Tibial nerve (tissue), 4 donors: ENCODE measurements around the gene SLC16A10. TPM values are rescaled to one million over a fixed set of nuclear protein-coding genes. Genes with fewer than 3 reads are reported as not detected.

Experiments used
- DNase-seq, 2 donors: peaks; one replicate each; pipeline ENCODE4 v3.0.0-alpha.2; 2019; ENCODE audit warnings: low spot score in 2 of 2
- H3K27ac ChIP-seq, 4 donors: fragments of 200-600 bp; sonication (generic) in 3 of 4; one replicate each; pipeline ENCODE4 v1.5.1; 2017 to 2019; ENCODE audit warnings: mild to moderate bottlenecking in 1 of 4
- H3K27me3 ChIP-seq, 2 donors: fragments of 200-600 bp; sonication (generic) in 1 of 2; one replicate each; pipeline versions ENCODE4 v1.5.1 to v1.6.0; 2017 to 2019
- H3K36me3 ChIP-seq, 3 donors: fragments of 200-600 bp; sonication (generic); one replicate each; pipeline ENCODE4 v1.5.1; 2018 to 2019
- H3K4me1 ChIP-seq, 4 donors: fragments of 200-600 bp; sonication (generic) in 3 of 4; one replicate each; pipeline ENCODE4 v1.5.1; 2017 to 2019
- H3K4me3 ChIP-seq, 4 donors: fragments of 200-600 bp; sonication (generic) in 3 of 4; one replicate each; pipeline ENCODE4 v1.5.1; 2017 to 2019; ENCODE audit warnings: mild to moderate bottlenecking in 1 of 4, moderate library complexity in 1 of 4
- H3K9me3 ChIP-seq, 4 donors: fragments of 200-600 bp; sonication (generic) in 3 of 4; one replicate each; pipeline ENCODE4 v1.5.1; 2017 to 2019
- CTCF ChIP-seq, 5 experiments: fragments of 200-600 bp in 3 of 5; fragments of 450-650 bp in 2 of 5; sonication (generic) in 3 of 5; IDR thresholded peaks; one replicate each; pipeline ENCODE4 v1.5.1; 2016 to 2019; ENCODE audit warnings: antibody characterized with exemption in 5 of 5, mild to moderate bottlenecking in 3 of 5, moderate library complexity in 2 of 5
- EP300 ChIP-seq, 2 donors: sonication (generic); formaldehyde crosslinking; IDR thresholded peaks; one replicate each; pipeline ENCODE4 v1.6.1; 2017; ENCODE audit warnings: antibody characterized with exemption in 2 of 2, mild to moderate bottlenecking in 1 of 2
- POLR2A ChIP-seq, 2 donors: fragments of 450-650 bp; IDR thresholded peaks; one replicate each; pipeline ENCODE4 v1.6.1; 2017; ENCODE audit warnings: antibody characterized with exemption in 2 of 2, mild to moderate bottlenecking in 2 of 2, moderate library complexity in 2 of 2
- WGBS, 2 donors: methylation state at CpG; one replicate each; pipeline ENCODE4 v1.1.5; 2018; 5-methylcytosine and 5-hydroxymethylcytosine counted together
- total RNA-seq, 4 donors: library from RNA; depleted of rRNA; stranded (reverse); fragments of >200 nt; gene quantifications; one replicate each; pipeline ENCODE4 v1.1.0, GENCODE V29; 2016

The SLC16A10 gene
- total RNA-seq, 4 donors from 2014 or later, result 0.20 to 32.7 (median 1.3) TPM

DNA sequence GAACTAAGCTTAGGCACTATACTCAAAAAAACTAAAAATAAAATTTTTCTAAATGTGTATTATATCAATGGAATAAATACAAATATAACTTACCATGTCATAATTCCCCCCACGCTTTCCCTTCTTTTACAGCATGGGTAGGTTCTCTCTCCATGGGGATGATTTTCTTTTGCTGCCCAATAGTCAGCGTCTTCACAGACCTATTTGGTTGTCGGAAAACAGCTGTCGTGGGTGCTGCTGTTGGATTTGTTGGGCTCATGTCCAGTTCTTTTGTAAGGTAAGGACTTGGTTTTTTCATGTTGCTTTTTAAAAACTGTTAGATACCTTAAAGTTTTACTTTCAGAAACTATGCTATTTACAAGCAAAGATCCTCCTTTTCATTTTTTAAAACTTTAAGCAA is 85.3 kb downstream of the SLC16A10 start:
- TF ChIP-seq EP300 (IDR thresholded peaks at IDR 0.05) (no peak), POLR2A (IDR thresholded peaks at IDR 0.05) (no peak), CTCF (IDR thresholded peaks at IDR 0.05) (no peak)
- no peaks in the 10 kb centered on the region for H3K27me3 ChIP-seq
- no peaks in the 10 kb centered on the region for H3K9me3 ChIP-seq
- H3K4me1 ChIP-seq, result no peaks in the 10 kb centered on the region
- H3K4me3 ChIP-seq, result no peak overlapping the region
- no peak overlapping the region for H3K27ac ChIP-seq
- no peak for DNase-seq
- no peaks in the 10 kb centered on the region for H3K36me3 ChIP-seq
- WGBS, 2 donors, result 77 to 80% methylated on average over 4 of the region's 4 CpGs

GRCh38 chr6:111173341-111173740 is 86.0 kb downstream of the SLC16A10 start:
- no peak for DNase-seq
- WGBS, 2 donors, result 69 to 72% methylated on average over 2 of the region's 2 CpGs
- no peaks in the 10 kb centered on the region for H3K4me1 ChIP-seq
- no peaks in the 10 kb centered on the region for H3K9me3 ChIP-seq
- no peaks in the 10 kb centered on the region for H3K27me3 ChIP-seq
- TF ChIP-seq EP300 (IDR thresholded peaks at IDR 0.05), result no peak
- TF ChIP-seq POLR2A (IDR thresholded peaks at IDR 0.05), result no peak
- TF ChIP-seq CTCF (IDR thresholded peaks at IDR 0.05), result no peak
- no peak overlapping the region for H3K27ac ChIP-seq
- H3K36me3 ChIP-seq, result no peaks in the 10 kb centered on the region
- H3K4me3 ChIP-seq, result no peak overlapping the region

- Histone ChIP-seq H3K27me3 (no peaks in the 10 kb centered on the region), H3K27ac (no peak overlapping the region), H3K4me3 (no peak overlapping the region), H3K36me3 (no peaks in the 10 kb centered on the region), H3K9me3 (no peaks in the 10 kb centered on the region), H3K4me1 (no peaks in the 10 kb centered on the region)
- DNase-seq, result no peak
- no peak for TF ChIP-seq CTCF (IDR thresholded peaks at IDR 0.05)
- TF ChIP-seq EP300 (IDR thresholded peaks at IDR 0.05), result no peak
- no peak for TF ChIP-seq POLR2A (IDR thresholded peaks at IDR 0.05)
- WGBS, 2 donors, result 55 to 66% methylated on average over 3 of the region's 3 CpGs
Measured at GRCh38 chr6:111173946-111174345, 86.6 kb downstream of the SLC16A10 start.

DNA sequence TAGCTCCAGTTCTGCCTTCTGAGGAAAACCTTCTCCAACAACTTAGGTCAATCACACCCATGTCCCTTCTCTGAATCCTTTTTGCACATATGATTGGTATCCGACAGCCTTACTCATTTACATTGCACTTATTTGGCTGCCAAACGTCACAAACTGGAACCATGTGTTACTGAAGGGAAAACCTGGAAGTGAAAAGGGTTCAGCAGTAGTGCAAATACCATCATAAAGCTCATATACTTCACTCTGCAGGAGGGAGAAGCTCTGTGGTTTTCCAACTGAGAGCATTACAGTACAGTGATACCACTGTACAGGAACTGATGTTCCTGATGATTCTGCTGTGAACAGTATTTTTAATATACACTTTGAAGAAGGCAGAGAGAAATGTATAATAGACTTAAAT is 87.8 kb downstream of the SLC16A10 start:
- Histone ChIP-seq H3K27me3 (no peaks in the 10 kb centered on the region), H3K4me1 (no peaks in the 10 kb centered on the region), H3K27ac (no peak overlapping the region), H3K36me3 (no peaks in the 10 kb centered on the region), H3K4me3 (no peak overlapping the region), H3K9me3 (no peaks in the 10 kb centered on the region)
- TF ChIP-seq CTCF (IDR thresholded peaks at IDR 0.05) (no peak), EP300 (IDR thresholded peaks at IDR 0.05) (no peak), POLR2A (IDR thresholded peaks at IDR 0.05) (no peak)
- 39 to 44% methylated on average over 2 of the region's 2 CpGs for WGBS, 2 donors
- DNase-seq, result no peak

- Histone ChIP-seq H3K9me3 (no peaks in the 10 kb centered on the region), H3K36me3 (no peaks in the 10 kb centered on the region), H3K27ac (no peak overlapping the region), H3K4me3 (no peak overlapping the region), H3K4me1 (no peaks in the 10 kb centered on the region), H3K27me3 (no peaks in the 10 kb centered on the region)
- DNase-seq, result no peak
- TF ChIP-seq POLR2A (IDR thresholded peaks at IDR 0.05) (no peak), CTCF (IDR thresholded peaks at IDR 0.05) (no peak), EP300 (IDR thresholded peaks at IDR 0.05) (no peak)
- WGBS, 2 donors, result 83 to 93% methylated on average over 2 of the region's 2 CpGs
Measured at GRCh38 chr6:111176038-111176759, 88.9 kb downstream of the SLC16A10 start.
